A204.1 (cell line): ENCODE results near the gene RDH13.
"Not testable (repeated sequence)": the region's sequence is repeated elsewhere in the genome, so short reads cannot be mapped to it uniquely, and the experiment has no call there.

Experiments
- FAIRE-seq: peaks from 2 replicates; lab custom pipeline; 2012; peaks lifted over from hg19 to GRCh38; lab: Jason Lieb, UNC

RDH13 gene

DNA sequence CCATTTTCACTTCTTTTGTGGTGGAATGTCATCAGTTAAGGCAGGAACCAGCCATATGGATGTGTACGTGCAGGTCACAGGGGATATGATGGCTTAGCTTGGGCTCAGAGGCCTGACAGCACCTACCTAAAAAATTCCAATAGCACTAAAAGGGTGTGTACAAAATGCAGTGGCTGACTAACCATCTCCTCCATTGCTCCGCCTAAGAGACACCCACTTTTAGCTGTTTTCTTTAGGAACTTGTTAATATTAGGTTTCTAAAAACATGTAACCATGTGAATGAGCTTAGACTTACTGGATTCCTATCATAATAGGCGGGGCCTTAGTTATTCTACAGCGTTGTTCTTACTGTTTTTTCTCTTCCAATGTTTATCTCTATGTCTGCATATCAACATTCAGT is 50.6 kb downstream of the RDH13 start:
- no peak for FAIRE-seq

DNA sequence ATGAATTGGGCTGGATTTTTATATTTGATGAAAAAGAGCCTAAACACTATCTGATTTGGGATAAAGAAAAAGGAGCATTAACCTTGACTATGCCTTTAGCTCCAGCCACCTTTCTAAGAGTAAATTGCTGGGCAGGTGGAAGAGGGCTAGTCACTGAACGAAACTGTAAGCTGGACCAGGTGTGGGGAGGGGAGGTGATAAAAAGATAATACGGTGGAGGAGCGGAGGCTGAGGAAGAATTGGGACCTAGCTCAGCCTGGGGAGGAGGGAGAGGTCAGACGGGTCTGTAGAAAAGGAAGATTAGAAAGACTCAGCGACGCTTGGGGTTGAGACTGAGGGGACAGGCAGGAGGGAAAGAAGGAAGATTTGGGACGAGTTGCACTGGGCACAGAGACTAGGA is 52.4 kb downstream of the RDH13 start:
- FAIRE-seq: not testable (repeated sequence)

DNA sequence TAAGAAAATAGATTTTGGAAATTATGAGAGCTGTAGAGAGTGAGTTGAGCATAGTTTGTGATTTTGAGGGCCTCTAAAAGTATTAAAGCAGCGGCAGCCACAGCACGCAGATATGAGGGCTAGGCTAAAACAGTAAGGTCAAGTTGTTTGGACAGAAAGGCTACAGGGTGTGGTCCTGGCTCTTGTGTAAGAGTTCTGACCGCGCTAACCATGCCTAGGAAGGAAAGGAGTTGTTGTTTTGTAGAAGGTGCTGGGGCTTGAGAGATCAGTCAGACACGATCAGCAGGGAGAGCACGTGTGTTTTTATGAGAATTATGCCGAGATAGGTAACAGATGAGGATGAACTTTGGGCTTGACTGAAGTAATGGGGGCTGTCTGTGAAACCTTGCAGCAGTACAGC is 54.2 kb downstream of the RDH13 start:
- not testable (repeated sequence) for FAIRE-seq

DNA sequence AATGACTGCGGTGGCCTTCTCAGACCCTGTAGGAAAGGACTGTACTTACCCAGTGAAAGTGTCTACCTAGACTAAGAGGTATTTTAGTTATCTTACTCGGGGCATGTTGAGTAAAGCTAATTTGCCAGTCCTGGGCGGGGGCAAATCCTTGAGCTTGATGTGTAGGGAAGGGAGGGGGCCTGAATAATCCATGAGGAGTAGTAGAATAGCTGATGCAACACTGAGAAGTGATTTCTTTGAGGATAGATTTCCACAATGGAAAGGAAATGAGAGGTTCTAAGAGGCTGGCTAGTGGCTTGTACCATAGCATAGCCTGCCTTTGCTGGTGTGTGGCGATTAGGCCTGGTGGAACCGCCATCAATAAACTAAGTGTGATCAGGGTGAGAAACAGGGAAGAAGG is 54.8 kb downstream of the RDH13 start:
- not testable (repeated sequence) for FAIRE-seq

DNA sequence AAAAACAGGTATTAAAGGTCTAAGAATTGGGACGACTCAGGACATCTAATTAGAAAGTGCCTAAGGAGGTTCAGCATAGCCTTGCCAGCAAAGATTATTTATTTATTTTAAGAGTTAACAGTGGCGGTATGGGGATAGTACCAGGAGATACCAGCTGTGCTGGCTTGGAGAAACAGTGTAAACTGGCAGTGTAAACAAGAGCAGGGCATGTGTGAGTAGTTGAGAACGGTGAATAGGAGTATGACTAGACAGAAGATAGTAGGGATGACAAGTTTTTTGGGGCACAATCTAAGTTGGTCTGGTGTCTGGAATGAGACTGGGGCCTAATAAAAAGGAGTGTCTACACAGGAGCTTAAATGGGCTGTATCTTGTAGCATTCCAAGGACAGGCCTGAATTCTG is 55.4 kb downstream of the RDH13 start:
- FAIRE-seq: not testable (repeated sequence)

DNA sequence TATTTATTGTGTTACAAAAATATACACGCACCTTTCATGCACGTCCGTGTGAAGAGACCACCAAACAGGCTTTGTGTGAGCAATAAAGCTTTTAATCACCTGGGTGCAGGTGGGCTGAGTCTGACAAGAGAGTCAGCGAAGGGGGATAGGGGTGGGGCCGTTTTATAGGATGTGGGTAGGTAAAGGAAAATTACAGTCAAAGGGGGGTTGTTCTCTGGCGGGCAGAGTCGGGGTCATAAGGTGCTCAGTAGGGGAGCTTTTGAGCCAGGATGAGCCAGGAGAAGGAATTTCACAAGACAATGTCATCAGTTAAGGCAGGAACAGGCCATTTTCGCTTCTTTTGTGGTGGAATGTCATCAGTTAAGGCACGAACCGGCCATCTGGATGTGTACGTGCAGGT is 56.2 kb downstream of the RDH13 start:
- FAIRE-seq: not testable (repeated sequence)

DNA sequence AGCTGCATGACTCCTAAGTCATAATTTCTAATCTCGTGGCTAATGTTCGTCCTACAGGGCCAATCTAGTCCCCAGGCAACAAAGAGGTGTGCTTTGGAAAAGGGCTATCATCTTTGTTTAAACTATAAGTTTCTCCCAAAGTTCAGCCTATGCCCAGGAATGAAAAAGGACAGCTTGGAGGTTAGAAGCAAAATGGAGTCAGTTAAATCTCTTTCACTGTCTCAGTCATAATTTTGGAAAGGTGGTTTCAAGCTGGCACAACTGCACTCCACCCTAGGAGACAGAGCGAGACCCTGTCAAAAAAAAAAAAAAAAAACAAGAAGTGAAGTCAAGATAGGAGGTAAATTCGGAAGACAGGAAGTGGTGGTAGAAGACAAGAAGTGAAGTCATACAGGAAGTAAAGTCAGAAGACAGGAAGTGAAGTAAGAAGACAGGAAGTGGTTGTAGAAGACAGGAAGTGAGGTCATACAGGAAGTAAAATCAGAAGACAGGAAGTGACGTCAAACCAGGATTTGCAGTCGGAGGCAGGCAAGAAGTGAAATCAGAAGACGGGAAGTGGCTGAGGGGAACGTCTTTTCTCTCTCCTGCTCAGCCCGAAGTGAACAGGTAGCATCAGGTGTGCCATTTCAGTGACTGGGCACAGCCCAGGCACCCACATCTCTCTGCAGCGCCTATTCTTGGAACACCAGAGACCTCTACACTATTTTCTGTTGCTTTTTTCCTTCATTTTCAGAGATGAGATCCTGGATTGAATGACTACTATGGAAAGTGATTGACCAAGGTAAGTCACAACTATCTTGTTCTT is 57.1 kb downstream of the RDH13 start:
- no peak for FAIRE-seq

DNA sequence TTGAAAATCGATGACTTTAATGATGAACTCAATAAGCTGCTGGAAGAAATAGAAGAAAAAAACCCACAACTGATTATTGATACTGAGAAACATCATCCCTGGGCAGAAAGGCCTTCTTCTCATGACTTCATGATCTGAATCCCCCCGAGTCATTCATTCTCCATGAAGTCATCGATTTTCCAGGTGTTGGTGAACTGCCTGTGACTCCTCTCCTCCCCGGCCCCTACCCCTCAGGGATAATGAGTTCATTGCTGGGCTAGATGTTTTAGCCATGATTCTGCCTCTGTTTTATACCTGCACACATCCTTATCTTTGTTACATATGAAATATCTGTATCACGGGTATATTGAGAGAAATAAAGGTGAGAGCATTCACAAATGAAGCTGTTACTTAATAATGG is 62.2 kb downstream of the RDH13 start:
- FAIRE-seq: no peak

DNA sequence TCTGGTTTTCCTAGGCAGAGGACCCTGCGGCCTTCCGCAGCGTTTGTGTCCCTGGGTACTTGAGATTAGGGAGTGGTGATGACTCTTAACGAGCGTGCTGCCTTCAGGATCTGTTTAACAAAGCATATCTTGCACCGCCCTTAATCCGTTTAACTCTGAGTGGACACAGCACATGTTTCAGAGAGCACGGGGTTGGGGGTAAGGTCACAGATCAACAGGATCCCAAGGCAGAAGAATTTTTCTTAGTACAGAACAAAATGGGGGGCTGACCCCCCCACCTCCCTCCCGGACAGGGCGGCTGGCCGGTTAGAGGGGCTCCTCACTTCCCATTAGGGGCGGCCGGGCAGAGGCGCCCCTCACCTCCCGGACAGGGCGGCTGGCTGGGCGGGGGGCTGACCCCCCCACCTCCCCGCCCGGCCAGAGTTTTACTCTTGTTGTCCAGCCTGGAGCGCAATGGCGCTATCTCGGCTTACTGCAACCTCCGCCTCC is 64.2 kb downstream of the RDH13 start:
- FAIRE-seq: not testable (repeated sequence)

DNA sequence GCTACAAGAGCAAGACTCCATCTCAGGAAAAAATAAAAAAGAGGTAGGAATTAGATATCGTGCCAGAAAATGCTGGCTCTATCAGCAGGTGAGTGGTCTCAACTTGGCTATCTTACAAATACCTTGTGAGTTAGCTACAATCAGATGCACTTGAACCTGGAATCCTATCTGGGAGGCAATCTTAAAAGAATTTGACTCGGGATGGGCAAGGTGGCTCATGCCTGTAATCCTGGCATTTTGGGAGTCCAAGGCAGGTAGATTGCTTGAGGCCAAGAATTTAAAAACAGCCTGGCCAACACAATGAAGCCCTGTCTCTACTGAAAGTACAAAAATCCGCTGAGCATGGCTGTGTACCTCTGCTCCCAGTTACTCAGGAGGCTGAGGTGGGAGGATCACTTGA is 67.4 kb downstream of the RDH13 start:
- no peak for FAIRE-seq
